Endothelial cell of umbilical vein (primary cell): ENCODE measurements around the gene DOCK1. TPM values are rescaled to one million over a fixed set of nuclear protein-coding genes. Genes with fewer than 3 reads are reported as not detected.

Experiments
- BruUV-seq: library from RNA; stranded (reverse); fragments of 400-500 nt; replicated peaks from 2 replicates; lab custom pipeline; 2021; lab: Mats Ljungman, UMichigan
- CTCF ChIA-PET: fragments of 300-600, 350-600 bp; sonication (Branson Sonifier 250); formaldehyde crosslinking; loops from one replicate; lab custom pipeline; 2021; ENCODE audit warnings: antibody characterized with exemption, inconsistent platforms; lab: Charles Lee
- POLR2A ChIA-PET: fragments of 300-600, 350-600 bp; sonication (Branson Sonifier 250); formaldehyde crosslinking; loops from one replicate; lab custom pipeline; 2021; ENCODE audit warnings: antibody characterized with exemption, inconsistent platforms; lab: Charles Lee
- DNase-seq: peaks from one replicate; pipeline ENCODE4 v3.0.0-alpha.2; 2011; ENCODE audit warnings: low read depth, low spot score
- FAIRE-seq: peaks from 2 replicates; lab custom pipeline; 2011; peaks lifted over from hg19 to GRCh38; lab: Jason Lieb, UNC
- H2AFZ ChIP-seq: 2 replicates; pipeline ENCODE4 v1.6.0; 2012; ENCODE audit warnings: low read depth, low read length, control low read depth, inconsistent platforms
- H3K27ac ChIP-seq: 2 replicates; pipeline ENCODE4 v1.5.1; 2011; ENCODE audit warnings: low read depth, mild to moderate bottlenecking, control low read depth, low read length, moderate library complexity; ENCODE audit not compliant: insufficient read depth
- H3K27me3 ChIP-seq, 2 experiments: 2 replicates each; pipeline versions ENCODE4 v1.6.0 to v1.6.1; 2011; ENCODE audit warnings: low read length in 2 of 2, mixed read lengths in 1 of 2; ENCODE audit not compliant: control insufficient read depth in 2 of 2, insufficient read depth in 2 of 2
- H3K36me3 ChIP-seq, 2 experiments: 2 replicates in 1 of 2; 3 replicates in 1 of 2; pipeline ENCODE4 v1.5.1; 2011; ENCODE audit warnings: low read length in 2 of 2, mild to moderate bottlenecking in 1 of 2, moderate library complexity in 1 of 2; ENCODE audit not compliant: control insufficient read depth in 2 of 2, insufficient read depth in 2 of 2; ENCODE audit errors: extremely low read depth in 1 of 2
- H3K4me1 ChIP-seq: 3 replicates; pipeline ENCODE4 v1.5.1; 2011; ENCODE audit warnings: mild to moderate bottlenecking, low read length; ENCODE audit not compliant: control insufficient read depth, insufficient read depth; ENCODE audit errors: extremely low read depth
- H3K4me2 ChIP-seq: 2 replicates; pipeline ENCODE4 v1.6.1; 2011; ENCODE audit warnings: low read length, control low read depth, mixed read lengths; ENCODE audit not compliant: insufficient read depth
- H3K4me3 ChIP-seq, 3 experiments: fragments of 200-600 bp in 1 of 3; sonication (generic), shearing (Covaris generic) in 1 of 3; replicated peaks in 1 of 3; 2 replicates each; pipeline ENCODE4 v1.5.1; 2011 to 2016; ENCODE audit warnings: control low read depth in 3 of 3, low read length in 3 of 3, mild to moderate bottlenecking in 2 of 3, inconsistent platforms in 1 of 3, low read depth in 1 of 3, moderate library complexity in 1 of 3; ENCODE audit not compliant: insufficient read depth in 1 of 3
- H3K79me2 ChIP-seq: 2 replicates; pipeline ENCODE4 v1.6.0; 2012; ENCODE audit warnings: low read length, inconsistent platforms; ENCODE audit not compliant: control insufficient read depth, insufficient read depth
- H3K9ac ChIP-seq: replicated peaks from 2 replicates; pipeline ENCODE3; 2011; ENCODE audit warnings: low read length, control low read depth; ENCODE audit not compliant: insufficient read depth; ENCODE audit errors: extremely low read depth
- H3K9me1 ChIP-seq: replicated peaks from 3 replicates; pipeline ENCODE4 v1.6.0; 2011; ENCODE audit warnings: mild to moderate bottlenecking, low read length; ENCODE audit not compliant: control insufficient read depth, insufficient read depth; ENCODE audit errors: extremely low read depth
- H3K9me3 ChIP-seq: replicated peaks from 2 replicates; pipeline ENCODE4 v1.5.1; 2012; ENCODE audit warnings: low read length, inconsistent platforms; ENCODE audit not compliant: control insufficient read depth, insufficient read depth
- H4K20me1 ChIP-seq: replicated peaks from 2 replicates; pipeline ENCODE3; 2011; ENCODE audit warnings: mild to moderate bottlenecking, low read length; ENCODE audit not compliant: control insufficient read depth, insufficient read depth; ENCODE audit errors: extremely low read depth
- CTCF ChIP-seq, 2 donors: IDR thresholded peaks; 1 replicate in 1 of 2; 2 replicates in 1 of 2; pipeline ENCODE4 v1.5.1; 2011; ENCODE audit warnings: low read length in 2 of 2, mild to moderate bottlenecking in 2 of 2, moderate library complexity in 2 of 2, control low read depth in 1 of 2, inconsistent platforms in 1 of 2, low read depth in 1 of 2; ENCODE audit not compliant: insufficient read depth in 1 of 2; ENCODE audit errors: extremely low read depth in 1 of 2
- EZH2 ChIP-seq: IDR thresholded peaks from 2 replicates; pipeline ENCODE4 v1.6.1; 2012; ENCODE audit warnings: borderline replicate concordance, low read depth, mild to moderate bottlenecking, moderate library complexity, low read length, inconsistent platforms; ENCODE audit not compliant: severe bottlenecking
- FOS ChIP-seq: IDR thresholded peaks from 2 replicates; pipeline ENCODE4 v1.6.1; 2011; ENCODE audit warnings: mild to moderate bottlenecking, low read length, moderate library complexity, borderline replicate concordance; ENCODE audit not compliant: insufficient read depth
- GATA2 ChIP-seq: IDR thresholded peaks from 2 replicates; pipeline ENCODE4 v1.7.0; 2011; ENCODE audit warnings: low read depth, mild to moderate bottlenecking, moderate library complexity, mixed read lengths, low read length; ENCODE audit not compliant: insufficient read length, insufficient read depth
- JUN ChIP-seq: IDR thresholded peaks from 2 replicates; pipeline ENCODE4 v1.6.1; 2011; ENCODE audit warnings: borderline replicate concordance, low read depth; ENCODE audit not compliant: insufficient read length, insufficient read depth
- MAX ChIP-seq: IDR thresholded peaks from 2 replicates; pipeline ENCODE4 v1.6.1; 2011; ENCODE audit not compliant: insufficient read depth, insufficient read length
- MYC ChIP-seq: IDR thresholded peaks from one replicate; pipeline ENCODE4 v1.6.1; 2011; ENCODE audit warnings: mild to moderate bottlenecking, low read depth, low read length
- POLR2A ChIP-seq: IDR thresholded peaks from 2 replicates; pipeline ENCODE4 v1.6.1; 2012; ENCODE audit warnings: low read depth, mild to moderate bottlenecking, control low read depth, low read length
- POLR2AphosphoS5 ChIP-seq: IDR thresholded peaks from 2 replicates; pipeline ENCODE4 v1.6.1; 2012; ENCODE audit warnings: low read depth, mild to moderate bottlenecking, control low read depth, low read length, moderate library complexity; ENCODE audit not compliant: insufficient read depth
- dilution Hi-C: fragments of 300-500 bp; cut with MboI; formaldehyde crosslinking; loops from one replicate; pipeline ENCODE4 v1.15.0; 2019; ENCODE audit warnings: low sequenced_read_pairs; ENCODE audit not compliant: extremely low pct_ligation_motif_present
- intact Hi-C: fragments of 100-400 bp; cut with micrococcal nuclease; formaldehyde crosslinking; loops from one replicate; pipeline ENCODE4 v1.10.0; 2022
- polyA plus RNA-seq, 4 experiments: library from polyadenylated mRNA; depleted of rRNA in 3 of 4; stranded (reverse) in 3 of 4; unstranded in 1 of 4; fragments of >200 nt; gene quantifications; 2 replicates each; pipeline versions ENCODE4 v1.2.1 to v1.2.3, GENCODE V29; 2011 to 2012; ENCODE audit warnings: missing spikeins in 1 of 4
- total RNA-seq: library from RNA; stranded (reverse); gene quantifications from 2 replicates; pipeline ENCODE4 v1.2.3, GENCODE V29; 2021

Gene DOCK1
- total and polyA plus RNA-seq, 2 donors (not counting 3 experiments of a cell fraction or from before 2014, with no cell fraction given), result 22.5 to 83.1 TPM

GRCh38 chr10:127242914-127243313 is 337.7 kb downstream of the DOCK1 start:
- POLR2A ChIA-PET, result no interaction called here
- H3K9ac ChIP-seq, result no peak overlapping the region
- no peak overlapping the region for H2AFZ ChIP-seq
- no peak for DNase-seq
- no peak for FAIRE-seq
- H3K79me2 ChIP-seq, result no peaks in the 10 kb centered on the region
- no peaks in the 10 kb centered on the region for H3K9me3 ChIP-seq
- BruUV-seq, result no TSS peak
- H3K36me3 ChIP-seq, result no peaks in the 10 kb centered on the region
- H4K20me1 ChIP-seq, result no peaks in the 10 kb centered on the region
- H3K27me3 ChIP-seq, result no peaks in the 10 kb centered on the region
- TF ChIP-seq CTCF (IDR thresholded peaks at IDR 0.05; ENCODE audit: extremely low read depth in 1 of 2, insufficient read depth in 1 of 2, low read depth in 1 of 2, low read length in 2 of 2), result no peak
- TF ChIP-seq FOS, result no peak
- no peak for TF ChIP-seq MAX
- no peak for TF ChIP-seq POLR2AphosphoS5
- TF ChIP-seq POLR2A, result no peak
- TF ChIP-seq MYC, result no peak
- no peak for TF ChIP-seq JUN
- no peak for TF ChIP-seq EZH2
- no peak for TF ChIP-seq GATA2
- dilution Hi-C loops (no loop called here), intact Hi-C loops (loop anchor here (1.0 to 10.0 kb wide), 2 partner anchors 112 to 612 kb away; no protein-coding TSS in a partner anchor)
- no peak overlapping the region for H3K4me2 ChIP-seq
- H3K4me1 ChIP-seq, result no peaks in the 10 kb centered on the region
- no peak overlapping the region for H3K4me3 ChIP-seq
- no peak overlapping the region for H3K27ac ChIP-seq
- CTCF ChIA-PET, result interaction anchor here (0.8 to 2.2 kb wide), 27 partner anchors 11 to 1309 kb away, joined by 3 to 20 read pairs (median 5); partner anchors contain the start of gene INSYN2A
- no peaks in the 10 kb centered on the region for H3K9me1 ChIP-seq
